ENCODE data around the gene SDK1. TPM values are rescaled to one million over a fixed set of nuclear protein-coding genes. Genes with fewer than 3 reads are reported as not detected.

SDK1 gene
- polyA plus RNA-seq, 2 of the 4 experiments (the other 2 are of a cell fraction), result 0.12 to 0.28 TPM

- ATAC-seq (no peak), DNase-seq (ENCODE audit: low read depth in 1 of 2, low spot score in 1 of 2) (no peak), FAIRE-seq (no peak)
- 64% methylated on average over 11 of the region's 11 CpGs for WGBS (ENCODE audit: missing lambda C conversion rate)
- CTCF ChIA-PET, result no interaction called here
- no peak overlapping the region for H3K4me3 ChIP-seq
- TF ChIP-seq PBX3 (IDR thresholded peaks at IDR 0.05) (no peak), RARB (CRISPR knock-in tag; IDR thresholded peaks at IDR 0.05) (no peak), RFX5 (IDR thresholded peaks at IDR 0.05) (no peak), FOSL2 (IDR thresholded peaks at IDR 0.05) (no peak), FOSL2 (CRISPR knock-in tag; IDR thresholded peaks at IDR 0.05) (no peak), ZC3H11A (IDR thresholded peaks at IDR 0.05) (no peak), HMGXB4 (CRISPR knock-in tag; IDR thresholded peaks at IDR 0.05; ENCODE audit: borderline replicate concordance) (no peak), EP300 (IDR thresholded peaks at IDR 0.05) (no peak), SMC3 (IDR thresholded peaks at IDR 0.05) (no peak), CHD4 (IDR thresholded peaks at IDR 0.05; ENCODE audit: borderline replicate concordance) (no peak), BHLHE40 (IDR thresholded peaks at IDR 0.05; ENCODE audit: low read depth, low read length) (no peak), JUN (IDR thresholded peaks at IDR 0.05) (no peak), KDM5A (IDR thresholded peaks at IDR 0.05) (no peak), FOSB (CRISPR knock-in tag; IDR thresholded peaks at IDR 0.05) (no peak), BCL3 (IDR thresholded peaks at IDR 0.05) (no peak), ESRRA (IDR thresholded peaks at IDR 0.05; ENCODE audit: borderline replicate concordance, low read length) (no peak), GATA3 (IDR thresholded peaks at IDR 0.05; ENCODE audit: borderline replicate concordance) (no peak), REST (IDR thresholded peaks at IDR 0.05) (no peak), HES2 (IDR thresholded peaks at IDR 0.05) (no peak), HEYL (CRISPR knock-in tag; IDR thresholded peaks at IDR 0.05) (no peak)
- H3K9me3 ChIP-seq, result no peaks in the 10 kb centered on the region
- H3K4me1 ChIP-seq, result no peaks in the 10 kb centered on the region
- no peak overlapping the region for H3K4me2 ChIP-seq
- POLR2A ChIA-PET, result no interaction called here
- H3K27ac ChIP-seq, result no peak overlapping the region
Observed at GRCh38 chr7:4211261-4211660, 910.2 kb downstream of the SDK1 start.

GRCh38 chr7:4212376-4212775 is 911.3 kb downstream of the SDK1 start:
- ChIA-PET CTCF (no interaction called here), POLR2A (no interaction called here)
- no peak for FAIRE-seq
- Histone ChIP-seq H3K4me3 (no peak overlapping the region), H3K4me2 (no peak overlapping the region), H3K4me1 (no peaks in the 10 kb centered on the region), H3K9me3 (no peaks in the 10 kb centered on the region), H3K27ac (no peak overlapping the region)
- no peak for DNase-seq (ENCODE audit: low read depth in 1 of 2, low spot score in 1 of 2)
- ATAC-seq, result no peak
- 45% methylated on average over 12 of the region's 12 CpGs for WGBS (ENCODE audit: missing lambda C conversion rate)
- no peak for TF ChIP-seq NPAS2 (CRISPR knock-in tag; IDR thresholded peaks at IDR 0.05; ENCODE audit: borderline replicate concordance)
- no peak for TF ChIP-seq MAFK (IDR thresholded peaks at IDR 0.05; ENCODE audit: partially characterized antibody)
- no peak for TF ChIP-seq NFE2L2 (conservative IDR thresholded peaks at IDR 0.05; ENCODE audit: low read length)
- no peak for TF ChIP-seq ZSCAN20 (CRISPR knock-in tag; IDR thresholded peaks at IDR 0.05)
- TF ChIP-seq GATA3 (IDR thresholded peaks at IDR 0.05; ENCODE audit: borderline replicate concordance), result no peak
- TF ChIP-seq HDAC2 (IDR thresholded peaks at IDR 0.05), result no peak
- TF ChIP-seq KDM5A (IDR thresholded peaks at IDR 0.05), result no peak
- TF ChIP-seq EP300 (IDR thresholded peaks at IDR 0.05), result no peak
- TF ChIP-seq BCL3 (IDR thresholded peaks at IDR 0.05), result no peak
- no peak for TF ChIP-seq ELK1 (IDR thresholded peaks at IDR 0.05; ENCODE audit: low read depth, low read length)
- no peak for TF ChIP-seq CEBPB (IDR thresholded peaks at IDR 0.05)
- TF ChIP-seq HOXA7 (CRISPR knock-in tag; IDR thresholded peaks at IDR 0.05), result no peak

All from A549 (cell line).